ENCODE measurements around the gene STK17A. TPM values are rescaled to one million over a fixed set of nuclear protein-coding genes. Genes with fewer than 3 reads are reported as not detected.

STK17A gene
- total RNA-seq, 1 experiment from 2014 or later = 74.9 TPM

Other genes with a start within 250 kb of the STK17A start
- 37.0 and 58.9 TPM in 2 replicates for gene COA1, start 146.4 kb downstream of the STK17A start, total RNA-seq (2014; rRNA removed; shearing (Covaris generic); ENCODE audit: low replicate concordance)
- gene BLVRA, start 175.6 kb downstream of the STK17A start, total RNA-seq (2014; rRNA removed; shearing (Covaris generic); ENCODE audit: low replicate concordance) = 40.1 and 42.1 TPM in 2 replicates